ENCODE data around the gene OR2T8. TPM values are rescaled to one million over a fixed set of nuclear protein-coding genes. Genes with fewer than 3 reads are reported as not detected.

The OR2T8 gene
- total and polyA plus RNA-seq, 2 of the 8 experiments (the other 6 are each of a cell fraction or from before 2014, with no cell fraction given) = not detected

GRCh38 chr1:247924868-247925267 lies 4.8 kb downstream of the OR2T8 start, which contains the start of gene OR2AJ1:
Gene OR2AJ1, plus strand, starts transcription at chr1:247924889. Its CDS starts 8,880 bp downstream, at chr1:247933769.
- H4K5ac ChIP-seq (ENCODE audit: insufficient read length, low read depth, low read length) = no peak within 1 kb of the TSS
- H2BK12ac ChIP-seq (ENCODE audit: low read depth, low read length) = no peak within 1 kb of the TSS
- TF ChIP-seq RXRA (IDR thresholded peaks at IDR 0.05; ENCODE audit: insufficient read depth, low read depth, low read length) (no peak), TEAD4 (IDR thresholded peaks at IDR 0.05; ENCODE audit: low read depth, low read length) (no peak), SIN3A (conservative IDR thresholded peaks at IDR 0.05 in 1 of 2, IDR thresholded peaks at IDR 0.05 in 1 of 2; ENCODE audit: low read depth in 1 of 2, low read length in 2 of 2) (no peak), BACH1 (IDR thresholded peaks at IDR 0.05; ENCODE audit: low read length) (no peak), RBBP5 (IDR thresholded peaks at IDR 0.05; ENCODE audit: borderline replicate concordance, low read depth, low read length) (no peak)
- no peak within 1 kb of the TSS for H3K27ac ChIP-seq (ENCODE audit: low read depth, low read length)
- H2BK5ac ChIP-seq (ENCODE audit: low read depth, low read length) = no peak within 1 kb of the TSS
- no peak within 1 kb of the TSS for H3K18ac ChIP-seq (ENCODE audit: extremely low read depth, low read length)
- FAIRE-seq = no peak
- H4K8ac ChIP-seq (ENCODE audit: extremely low read depth, insufficient read depth, low read length) = no peak within 1 kb of the TSS; the same call in 1 of the 2 replicates
- no peak for DNase-seq (ENCODE audit: low read depth in 1 of 2, low spot score in 2 of 2)
- no peaks in the 10 kb centered on the region for H4K20me1 ChIP-seq (replicated peaks in 1 of 2; ENCODE audit: control insufficient read depth in 1 of 2, insufficient read depth in 2 of 2, low read length in 2 of 2)
- WGBS, 2 experiments (ENCODE audit: extremely low coverage in 1 of 2, insufficient coverage in 1 of 2, insufficient read length in 1 of 2, insufficient replicate concordance in 2 of 2, low coverage in 1 of 2, low lambda C conversion rate in 2 of 2, missing lambda C conversion rate in 1 of 2) = 88% methylated on average over 9 of the region's 9 CpGs; no CpG with 5 or more reads in 1 of the 2 experiments
- no peaks in the 10 kb centered on the region for H3K79me1 ChIP-seq (ENCODE audit: low read depth, low read length)
- H3K23ac ChIP-seq (ENCODE audit: insufficient read length) = no peak within 1 kb of the TSS
- no peak within 1 kb of the TSS for H2BK20ac ChIP-seq (ENCODE audit: low read length)
- no peak within 1 kb of the TSS for H3K4ac ChIP-seq (replicated peaks; ENCODE audit: insufficient read length, low read depth, low read length)
- no peaks in the 10 kb centered on the region for H3K23me2 ChIP-seq (ENCODE audit: low read depth, low read length)
- H3K4me1 ChIP-seq (replicated peaks in 1 of 4; ENCODE audit: control insufficient read depth in 3 of 4, insufficient read depth in 4 of 4, low read length in 3 of 4) = no peaks in the 10 kb centered on the region
- POLR2A ChIA-PET (ENCODE audit: partially characterized antibody) = no interaction called here
- CTCF ChIA-PET (ENCODE audit: partially characterized antibody) = interaction anchor here (0.6 to 0.9 kb wide), 2 partner anchors 13 to 25 kb away, joined by 3 read pairs; no protein-coding TSS in a partner anchor
- no peak within 1 kb of the TSS for H3K4me2 ChIP-seq (ENCODE audit: insufficient read depth in 1 of 2, low read depth in 2 of 2, low read length in 2 of 2)
- no peak within 1 kb of the TSS for H3K14ac ChIP-seq (ENCODE audit: insufficient read length)
- H3K27me3 ChIP-seq (replicated peaks in 1 of 4; ENCODE audit: control insufficient read depth in 3 of 4, extremely low read depth in 1 of 4, insufficient read depth in 3 of 4, low read length in 3 of 4) = no peaks in the 10 kb centered on the region
- no peak within 1 kb of the TSS for H3K56ac ChIP-seq (replicated peaks; ENCODE audit: insufficient read length, low read depth, low read length)
- peaks cover 44 to 49% of the 10 kb centered on the region in 2 experiments for H3K9me3 ChIP-seq (ENCODE audit: insufficient read depth in 2 of 2, low read depth in 1 of 2, low read length in 1 of 2)
- H4K91ac ChIP-seq (replicated peaks; ENCODE audit: insufficient read length, low read length) = no peak within 1 kb of the TSS
- H3K9ac ChIP-seq (replicated peaks in 1 of 4; ENCODE audit: extremely low read depth in 1 of 4, low read depth in 3 of 4, low read length in 3 of 4) = no peak within 1 kb of the TSS
- H2BK120ac ChIP-seq (replicated peaks; ENCODE audit: low read depth, low read length) = no peak within 1 kb of the TSS
- H3K79me2 ChIP-seq (ENCODE audit: control insufficient read depth in 1 of 2, insufficient read depth in 2 of 2, low read length in 2 of 2) = no peaks in the 10 kb centered on the region
- H2BK15ac ChIP-seq (ENCODE audit: low read length) = no peak within 1 kb of the TSS
- no peaks in the 10 kb centered on the region; a peak in 1 of 8 replicates for H3K36me3 ChIP-seq (ENCODE audit: control insufficient read depth in 2 of 4, insufficient read depth in 4 of 4, low read length in 3 of 4)
- H2AK5ac ChIP-seq (ENCODE audit: low read depth, low read length) = no peak within 1 kb of the TSS
- H3K4me3 ChIP-seq (ENCODE audit: extremely low read depth in 1 of 4, insufficient read depth in 2 of 4, low read depth in 3 of 4, low read length in 4 of 4) = no peak within 1 kb of the TSS
- H2AFZ ChIP-seq (ENCODE audit: low read length) = no peak within 1 kb of the TSS

All from H1 (cell line).